ENCODE measurements around the gene DXO.

DXO gene

DNA sequence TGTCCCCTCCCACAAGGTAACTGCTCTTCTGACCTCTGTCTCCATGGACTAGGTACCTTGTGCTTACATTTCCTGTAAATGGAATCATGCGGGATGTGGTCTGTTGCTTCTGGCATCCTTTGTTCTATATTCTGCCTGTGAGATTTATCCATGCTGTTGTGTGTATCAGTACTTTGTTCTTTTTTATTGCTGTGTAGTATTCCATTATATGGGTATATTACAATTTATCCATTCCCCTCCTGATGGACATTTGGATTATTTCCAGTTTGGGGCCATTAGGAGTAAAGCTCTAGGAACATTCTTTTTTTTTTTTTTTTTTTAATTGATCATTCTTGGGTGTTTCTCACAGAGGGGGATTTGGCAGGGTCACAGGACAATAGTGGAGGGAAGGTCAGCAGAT lies 41.0 kb downstream of the DXO start:
- no peak for DNase-seq (ENCODE audit: low read depth in 2 of 2)

GRCh38 chr6:31928672-31928939 lies 43.3 kb downstream of the DXO start:
- DNase-seq (ENCODE audit: low read depth in 2 of 2) = no peak

GRCh38 chr6:31927863-31928671 lies 43.9 kb downstream of the DXO start:
- DNase-seq (ENCODE audit: low read depth in 2 of 2) = no peak

DNA sequence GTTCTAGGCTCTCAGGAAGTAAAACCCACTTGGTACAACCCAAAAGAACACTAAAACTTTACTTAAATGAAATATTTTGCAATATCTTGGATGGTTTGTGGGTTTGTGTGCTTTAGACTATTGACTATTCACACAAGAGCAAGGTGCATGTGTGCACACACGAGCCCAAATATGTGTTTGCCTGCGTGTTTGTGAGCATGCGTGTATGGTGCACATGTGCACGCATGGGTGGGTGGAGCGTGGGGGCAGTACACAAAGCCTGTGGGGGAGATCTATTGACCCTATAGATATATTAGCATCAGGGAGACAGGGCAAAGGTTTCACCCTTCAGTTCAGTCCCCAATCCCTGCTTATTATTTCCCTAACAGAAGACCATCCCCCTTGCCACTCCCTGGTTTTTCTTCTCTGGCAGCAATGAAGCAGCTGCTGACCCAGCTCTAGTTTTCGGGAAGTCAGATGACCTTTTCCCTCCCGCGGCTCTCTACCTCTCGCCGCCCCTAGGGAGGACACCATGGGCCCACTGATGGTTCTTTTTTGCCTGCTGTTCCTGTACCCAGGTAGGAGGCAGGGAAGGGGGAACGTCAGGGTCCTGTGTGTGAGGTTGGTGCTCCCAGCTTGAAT lies 44.6 kb downstream of the DXO start, which contains the start of gene C2:
TSS of gene C2 (plus strand) at position 476 of the 621 bp plus-strand sequence. CDS start at position 512, 36 bp downstream.
- no peak for DNase-seq (ENCODE audit: low read depth in 2 of 2)

GRCh38 chr6:31922942-31923341 lies 49.0 kb downstream of the DXO start:
- DNase-seq (ENCODE audit: low read depth in 2 of 2) = no peak

DNA sequence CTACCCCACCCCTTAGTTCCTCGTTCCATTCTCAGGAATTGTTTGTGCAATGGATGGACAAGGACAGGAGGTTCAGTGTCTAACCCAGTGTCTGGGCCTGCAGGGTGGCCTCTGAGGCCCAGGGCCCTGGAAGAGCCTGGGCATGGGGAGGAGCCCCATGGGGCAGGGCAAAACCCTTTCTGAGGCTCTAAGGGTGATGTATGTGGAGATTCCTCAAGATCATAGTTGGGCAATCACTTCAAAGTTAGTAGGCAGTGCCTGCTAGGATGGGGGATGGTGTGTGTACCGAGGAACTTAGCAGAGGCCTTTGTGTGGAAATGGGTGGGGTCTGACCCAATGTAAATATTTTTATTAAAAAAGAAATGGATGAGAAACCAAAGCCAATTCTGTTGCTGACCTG lies 51.1 kb downstream of the DXO start:
- DNase-seq (ENCODE audit: low read depth in 2 of 2) = no peak

Measured in stimulated activated CD8-positive, alpha-beta memory T cell treated with anti-CD3 and anti-CD28 coated beads, Interleukin-2, amount 100 ng/mL, for 1 hour (primary cell).